OCI-LY1 (cell line): ENCODE measurements around the gene TEDC1.

Source experiments
- CTCF ChIP-seq: fragments of 200-600 bp; sonication (generic), shearing (Covaris generic); IDR thresholded peaks from 2 replicates; pipeline ENCODE4 v1.5.1; 2017; ENCODE audit warnings: mild to moderate bottlenecking, antibody characterized with exemption, low read length, moderate library complexity, mixed read lengths
- EZH2 ChIP-seq: fragments of 200-600 bp; sonication (generic), shearing (Covaris generic); IDR thresholded peaks from 2 replicates; pipeline ENCODE4 v1.8.0; 2017; ENCODE audit warnings: borderline replicate concordance, mixed run types, mild to moderate bottlenecking, antibody characterized with exemption, low read length, moderate library complexity, mixed read lengths

DNA sequence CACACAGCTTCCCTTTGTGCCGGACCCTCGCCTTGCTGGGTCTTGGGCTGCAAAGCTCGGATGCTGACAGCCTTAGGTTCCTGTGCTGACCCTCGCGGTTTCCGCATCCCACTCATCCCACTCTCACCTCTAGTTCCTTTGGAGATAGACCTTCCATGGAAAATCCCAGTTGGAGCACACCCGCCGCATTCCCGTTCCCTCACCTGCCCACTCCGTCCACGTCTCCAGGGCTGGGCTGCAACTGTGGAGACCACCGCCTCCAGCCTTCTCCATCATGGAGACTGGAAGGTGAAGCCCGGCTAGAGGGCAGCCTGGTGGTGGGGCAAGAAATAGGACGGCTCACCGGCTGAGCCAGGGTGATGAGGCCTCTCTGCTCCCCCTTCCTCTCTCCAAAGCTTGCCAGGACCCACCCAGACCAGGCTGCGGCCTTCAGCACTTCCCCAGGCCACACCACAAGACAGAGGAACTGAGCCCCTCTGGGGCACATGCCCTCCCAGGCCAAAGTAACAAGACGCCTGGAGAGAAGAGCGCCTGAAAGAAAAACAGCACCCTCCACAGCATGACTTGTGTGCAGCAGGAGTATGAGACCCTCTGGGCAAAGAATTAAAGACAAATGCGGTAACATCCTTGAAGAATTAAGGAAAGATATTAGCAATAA is 50.3 kb downstream of the TEDC1 start:
- TF ChIP-seq EZH2 (no peak), CTCF (no peak)
